GM03348 (cell line): ENCODE results near the gene RHOV.
"Not testable (repeated sequence)": the region's sequence is repeated elsewhere in the genome, so short reads cannot be mapped to it uniquely, and the experiment has no call there.

ENCODE experiments used
- DNase-seq: peaks from one replicate; pipeline ENCODE4 v3.0.0; 2012; ENCODE audit warnings: low spot score

Gene RHOV

GRCh38 chr15:40872791-40873693 lies 992 bp downstream of the RHOV start:
- no peak for DNase-seq

- DNase-seq: no peak
These were observed 2.1 kb downstream of the RHOV start for GRCh38 chr15:40871749-40872617.

GRCh38 chr15:40870716-40871115 lies 3.3 kb downstream of the RHOV start:
- DNase-seq: no peak

- no peak for DNase-seq
These were observed 4.3 kb downstream of the RHOV start for GRCh38 chr15:40869686-40870085.

- no peak for DNase-seq
These were observed 6.8 kb downstream of the RHOV start for GRCh38 chr15:40867199-40867598.

GRCh38 chr15:40863660-40864270 lies 10.3 kb downstream of the RHOV start:
- DNase-seq: no peak

GRCh38 chr15:40861147-40861546 lies 12.9 kb downstream of the RHOV start:
- not testable (repeated sequence) for DNase-seq

GRCh38 chr15:40859206-40859851 lies 14.7 kb downstream of the RHOV start:
- peak; percentile 83 for DNase-seq

- DNase-seq: no peak
These were observed 15.3 kb downstream of the RHOV start for GRCh38 chr15:40858706-40859105.

- DNase-seq: peak; percentile 94
These were observed 16.3 kb downstream of the RHOV start for GRCh38 chr15:40857601-40858341.

- DNase-seq: no peak
These were observed 17.3 kb downstream of the RHOV start for GRCh38 chr15:40856746-40857145.

GRCh38 chr15:40855706-40856234 lies 18.3 kb downstream of the RHOV start:
- DNase-seq: no peak

GRCh38 chr15:40854161-40854560 lies 19.9 kb downstream of the RHOV start:
- DNase-seq: no peak

- no peak for DNase-seq
These were observed 20.7 kb downstream of the RHOV start for GRCh38 chr15:40853241-40853890.

GRCh38 chr15:40852529-40852928 lies 21.5 kb downstream of the RHOV start:
- no peak for DNase-seq

GRCh38 chr15:40850576-40851112 lies 23.4 kb downstream of the RHOV start:
- no peak for DNase-seq

- DNase-seq: no peak
These were observed 26.6 kb downstream of the RHOV start for GRCh38 chr15:40847223-40847961.

- no peak for DNase-seq
These were observed 27.2 kb downstream of the RHOV start for GRCh38 chr15:40846841-40847222.

- DNase-seq: no peak
These were observed 28.3 kb downstream of the RHOV start for GRCh38 chr15:40845511-40846284.
